Liver (tissue), 9 donors: ENCODE results near the gene UBE2V1. TPM values are rescaled to one million over a fixed set of nuclear protein-coding genes. Genes with fewer than 3 reads are reported as not detected.

Source experiments
- DNase-seq: peaks from one replicate; pipeline ENCODE4 v3.0.0-alpha.2; 2017; ENCODE audit warnings: low spot score
- H3K27ac ChIP-seq, 2 donors: one replicate each; pipeline ENCODE4 v1.7.0; 2013; ENCODE audit warnings: inconsistent platforms in 2 of 2, low read length in 2 of 2, control low read depth in 1 of 2, low read depth in 1 of 2, mild to moderate bottlenecking in 1 of 2
- H3K27me3 ChIP-seq, 4 donors: one replicate each; pipeline versions ENCODE4 v1.6.1 to v1.7.0; 2013; ENCODE audit warnings: low read length in 3 of 4, inconsistent platforms in 1 of 4, mild to moderate bottlenecking in 1 of 4, moderate library complexity in 1 of 4; ENCODE audit not compliant: control insufficient read depth in 4 of 4, insufficient read depth in 4 of 4
- H3K36me3 ChIP-seq, 4 donors: one replicate each; pipeline versions ENCODE4 v1.6.1 to v1.7.0; 2013; ENCODE audit warnings: low read length in 3 of 4, mild to moderate bottlenecking in 3 of 4, low read depth in 1 of 4, moderate library complexity in 1 of 4; ENCODE audit not compliant: control insufficient read depth in 4 of 4, insufficient read depth in 3 of 4
- H3K4me1 ChIP-seq, 4 donors: one replicate each; pipeline versions ENCODE4 v1.6.1 to v1.7.0; 2013; ENCODE audit warnings: low read length in 3 of 4, mild to moderate bottlenecking in 3 of 4, moderate library complexity in 1 of 4; ENCODE audit not compliant: control insufficient read depth in 4 of 4, insufficient read depth in 4 of 4
- H3K4me3 ChIP-seq, 3 donors: one replicate each; pipeline versions ENCODE4 v1.6.1 to v1.7.0; 2013; ENCODE audit warnings: low read length in 3 of 3, control low read depth in 1 of 3, low read depth in 1 of 3, mild to moderate bottlenecking in 1 of 3
- H3K9ac ChIP-seq, 2 donors: one replicate each; pipeline ENCODE4 v1.7.0; 2013; ENCODE audit warnings: low read length in 2 of 2, mild to moderate bottlenecking in 2 of 2, moderate library complexity in 2 of 2, control low read depth in 1 of 2, low read depth in 1 of 2
- H3K9me3 ChIP-seq, 4 donors: one replicate each; pipeline versions ENCODE4 v1.6.1 to v1.7.0; 2013; ENCODE audit warnings: low read length in 3 of 4; ENCODE audit not compliant: control insufficient read depth in 4 of 4
- ATF3 ChIP-seq: IDR thresholded peaks from 2 replicates; pipeline ENCODE4 v1.6.1; 2016; ENCODE audit warnings: antibody characterized with exemption
- FOXA1 ChIP-seq: IDR thresholded peaks from 2 replicates; pipeline ENCODE4 v1.6.1; 2016; ENCODE audit warnings: antibody characterized with exemption
- FOXA2 ChIP-seq: IDR thresholded peaks from 2 replicates; pipeline ENCODE4 v1.6.1; 2016; ENCODE audit warnings: antibody characterized with exemption
- GABPA ChIP-seq, 2 donors: IDR thresholded peaks in 1 of 2; conservative IDR thresholded peaks in 1 of 2; 2 replicates each; pipeline ENCODE4 v1.6.1; 2016; ENCODE audit warnings: antibody characterized with exemption in 2 of 2, mild to moderate bottlenecking in 1 of 2, moderate library complexity in 1 of 2
- HNF4A ChIP-seq, 2 donors: conservative IDR thresholded peaks; 2 replicates each; pipeline ENCODE4 v1.6.1; 2016; ENCODE audit warnings: antibody characterized with exemption in 2 of 2, mild to moderate bottlenecking in 2 of 2
- RAD21 ChIP-seq, 2 donors: IDR thresholded peaks; 2 replicates each; pipeline ENCODE4 v1.6.1; 2016; ENCODE audit warnings: antibody characterized with exemption in 2 of 2, mild to moderate bottlenecking in 2 of 2
- RXRA ChIP-seq, 2 donors: IDR thresholded peaks; 2 replicates each; pipeline ENCODE4 v1.6.1; 2017 to 2018; ENCODE audit warnings: antibody characterized with exemption in 2 of 2, mild to moderate bottlenecking in 1 of 2
- SP1 ChIP-seq: IDR thresholded peaks from 2 replicates; pipeline ENCODE4 v1.6.1; 2018; ENCODE audit warnings: antibody characterized with exemption, mild to moderate bottlenecking
- TAF1 ChIP-seq: conservative IDR thresholded peaks from 2 replicates; pipeline ENCODE4 v1.6.1; 2016; ENCODE audit warnings: antibody characterized with exemption, mild to moderate bottlenecking
- YY1 ChIP-seq: IDR thresholded peaks from 2 replicates; pipeline ENCODE4 v1.6.1; 2016; ENCODE audit warnings: antibody characterized with exemption, mild to moderate bottlenecking
- ZBTB33 ChIP-seq: IDR thresholded peaks from 2 replicates; pipeline ENCODE4 v1.6.1; 2016; ENCODE audit warnings: antibody characterized with exemption
- WGBS: extraction: QIAGEN DNeasy Blood & Tissue Kit; methylation state at CpG from one replicate; pipeline ENCODE4 v1.1.7; 2013; 5-methylcytosine and 5-hydroxymethylcytosine counted together
- polyA plus RNA-seq, 2 donors: library from polyadenylated mRNA; stranded (reverse) in 1 of 2; unstranded in 1 of 2; fragments of 200-250 nt in 1 of 2; fragments of >200 nt in 1 of 2; fragmentation: Nextera tagmentation in 1 of 2; extraction: Ambion mirVana in 1 of 2; gene quantifications; one replicate each; pipeline versions ENCODE4 v1.2.1 to v1.2.3, GENCODE V29; 2013 to 2015
- total RNA-seq, 2 donors: library from RNA; depleted of rRNA; stranded (reverse); fragments of >200 nt; gene quantifications; one replicate each; pipeline ENCODE4 v1.2.3, GENCODE V29; 2014
- TF ChIP-seq, protein P1 (sequence below): IDR thresholded peaks from 2 replicates; pipeline ENCODE4 v1.6.1; 2016; ENCODE audit warnings: antibody characterized with exemption, mild to moderate bottlenecking
- TF ChIP-seq, protein P2 (sequence below): fragments of 150-350 bp; IDR thresholded peaks from 2 replicates; pipeline ENCODE4 v1.5.1; 2017; ENCODE audit warnings: improper control_type of control experiment, low read depth, low read length; ENCODE audit not compliant: missing input control
- donor health status: healthy.
- donor health status: healthy.
- donor health status: healthy.
- donor health status: healthy.
- donor health status: healthy.

UBE2V1 gene
- total and polyA plus RNA-seq, 4 donors: 27.9 to 53.0 (median 34.2) TPM

- H3K4me1 ChIP-seq: no peaks in the 10 kb centered on the region
- no peak overlapping the region for H3K4me3 ChIP-seq
- no peaks in the 10 kb centered on the region for H3K36me3 ChIP-seq
- no peak overlapping the region for H3K9ac ChIP-seq
- TF ChIP-seq, protein P1, sequence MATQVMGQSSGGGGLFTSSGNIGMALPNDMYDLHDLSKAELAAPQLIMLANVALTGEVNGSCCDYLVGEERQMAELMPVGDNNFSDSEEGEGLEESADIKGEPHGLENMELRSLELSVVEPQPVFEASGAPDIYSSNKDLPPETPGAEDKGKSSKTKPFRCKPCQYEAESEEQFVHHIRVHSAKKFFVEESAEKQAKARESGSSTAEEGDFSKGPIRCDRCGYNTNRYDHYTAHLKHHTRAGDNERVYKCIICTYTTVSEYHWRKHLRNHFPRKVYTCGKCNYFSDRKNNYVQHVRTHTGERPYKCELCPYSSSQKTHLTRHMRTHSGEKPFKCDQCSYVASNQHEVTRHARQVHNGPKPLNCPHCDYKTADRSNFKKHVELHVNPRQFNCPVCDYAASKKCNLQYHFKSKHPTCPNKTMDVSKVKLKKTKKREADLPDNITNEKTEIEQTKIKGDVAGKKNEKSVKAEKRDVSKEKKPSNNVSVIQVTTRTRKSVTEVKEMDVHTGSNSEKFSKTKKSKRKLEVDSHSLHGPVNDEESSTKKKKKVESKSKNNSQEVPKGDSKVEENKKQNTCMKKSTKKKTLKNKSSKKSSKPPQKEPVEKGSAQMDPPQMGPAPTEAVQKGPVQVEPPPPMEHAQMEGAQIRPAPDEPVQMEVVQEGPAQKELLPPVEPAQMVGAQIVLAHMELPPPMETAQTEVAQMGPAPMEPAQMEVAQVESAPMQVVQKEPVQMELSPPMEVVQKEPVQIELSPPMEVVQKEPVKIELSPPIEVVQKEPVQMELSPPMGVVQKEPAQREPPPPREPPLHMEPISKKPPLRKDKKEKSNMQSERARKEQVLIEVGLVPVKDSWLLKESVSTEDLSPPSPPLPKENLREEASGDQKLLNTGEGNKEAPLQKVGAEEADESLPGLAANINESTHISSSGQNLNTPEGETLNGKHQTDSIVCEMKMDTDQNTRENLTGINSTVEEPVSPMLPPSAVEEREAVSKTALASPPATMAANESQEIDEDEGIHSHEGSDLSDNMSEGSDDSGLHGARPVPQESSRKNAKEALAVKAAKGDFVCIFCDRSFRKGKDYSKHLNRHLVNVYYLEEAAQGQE: no peak
- TF ChIP-seq HNF4A (conservative IDR thresholded peaks at IDR 0.05): no peak
- TF ChIP-seq FOXA1: no peak
- no peak for TF ChIP-seq FOXA2
- TF ChIP-seq TAF1: no peak
- DNase-seq: no peak
- H3K27ac ChIP-seq: no peak overlapping the region
- no peaks in the 10 kb centered on the region for H3K27me3 ChIP-seq
- H3K9me3 ChIP-seq: no peaks in the 10 kb centered on the region
- WGBS: 67% methylated on average over 10 of the region's 10 CpGs
Measured at GRCh38 chr20:50038574-50038991, 74.4 kb downstream of the UBE2V1 start.

DNA sequence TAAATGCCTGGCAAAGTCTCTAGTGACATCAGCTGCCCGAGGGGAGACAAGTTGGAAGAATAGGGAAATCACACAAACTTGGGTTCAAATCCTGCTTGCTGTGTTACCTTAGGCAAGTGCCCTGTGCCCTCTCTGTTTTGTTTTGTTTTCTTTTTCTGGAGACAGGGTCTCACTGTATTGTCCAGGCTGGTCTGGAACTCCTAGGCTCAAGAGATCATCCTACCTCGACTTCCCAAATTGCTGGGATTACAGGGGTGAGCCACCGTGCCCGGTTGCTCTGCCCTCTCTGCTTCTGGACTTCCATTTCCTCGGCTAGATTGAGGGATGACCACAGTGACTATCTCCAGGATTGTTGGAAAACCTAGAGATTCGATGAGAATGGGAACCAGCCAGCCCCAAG, 74.8 kb downstream of the UBE2V1 start:
- H3K36me3 ChIP-seq: no peaks in the 10 kb centered on the region
- no peaks in the 10 kb centered on the region for H3K4me1 ChIP-seq
- no peak overlapping the region for H3K4me3 ChIP-seq
- TF ChIP-seq TAF1 (no peak), HNF4A (conservative IDR thresholded peaks at IDR 0.05) (no peak), YY1 (no peak), RXRA (IDR thresholded peaks at IDR 0.05) (no peak), ZBTB33 (no peak), RAD21 (IDR thresholded peaks at IDR 0.05) (no peak), FOXA2 (no peak), ATF3 (no peak), SP1 (no peak), GABPA (IDR thresholded peaks at IDR 0.05 in 1 of 2, conservative IDR thresholded peaks at IDR 0.05 in 1 of 2) (no peak)
- TF ChIP-seq, protein P2, sequence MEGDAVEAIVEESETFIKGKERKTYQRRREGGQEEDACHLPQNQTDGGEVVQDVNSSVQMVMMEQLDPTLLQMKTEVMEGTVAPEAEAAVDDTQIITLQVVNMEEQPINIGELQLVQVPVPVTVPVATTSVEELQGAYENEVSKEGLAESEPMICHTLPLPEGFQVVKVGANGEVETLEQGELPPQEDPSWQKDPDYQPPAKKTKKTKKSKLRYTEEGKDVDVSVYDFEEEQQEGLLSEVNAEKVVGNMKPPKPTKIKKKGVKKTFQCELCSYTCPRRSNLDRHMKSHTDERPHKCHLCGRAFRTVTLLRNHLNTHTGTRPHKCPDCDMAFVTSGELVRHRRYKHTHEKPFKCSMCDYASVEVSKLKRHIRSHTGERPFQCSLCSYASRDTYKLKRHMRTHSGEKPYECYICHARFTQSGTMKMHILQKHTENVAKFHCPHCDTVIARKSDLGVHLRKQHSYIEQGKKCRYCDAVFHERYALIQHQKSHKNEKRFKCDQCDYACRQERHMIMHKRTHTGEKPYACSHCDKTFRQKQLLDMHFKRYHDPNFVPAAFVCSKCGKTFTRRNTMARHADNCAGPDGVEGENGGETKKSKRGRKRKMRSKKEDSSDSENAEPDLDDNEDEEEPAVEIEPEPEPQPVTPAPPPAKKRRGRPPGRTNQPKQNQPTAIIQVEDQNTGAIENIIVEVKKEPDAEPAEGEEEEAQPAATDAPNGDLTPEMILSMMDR: no peak
- TF ChIP-seq, protein P1: no peak
- H3K27ac ChIP-seq: no peak overlapping the region
- no peak overlapping the region for H3K9ac ChIP-seq
- DNase-seq: no peak
- WGBS: 75% methylated on average over 6 of the region's 6 CpGs
- no peaks in the 10 kb centered on the region for H3K9me3 ChIP-seq
- no peaks in the 10 kb centered on the region for H3K27me3 ChIP-seq
